Activated CD8-positive, alpha-beta T cell treated with anti-CD3 and anti-CD28 coated beads for 36 hours (primary cell): Measurements from ENCODE around the gene COL18A1. TPM values are rescaled to one million over a fixed set of nuclear protein-coding genes. Genes with fewer than 3 reads are reported as not detected.

Source experiments
- ATAC-seq: fragments of 200-7000 bp; cut with Tn5 transposase; one replicate; pipeline ENCODE4 v1.10.0; 2021; ENCODE audit warnings: mild to moderate bottlenecking, moderate library complexity
- CTCF ChIA-PET: fragments of 350-600 bp; sonication (Branson Sonifier 250); formaldehyde crosslinking; loops from one replicate; lab custom pipeline; 2021; ENCODE audit warnings: antibody characterized with exemption; lab: Charles Lee
- POLR2A ChIA-PET: fragments of 350-600 bp; sonication (Branson Sonifier 250); formaldehyde crosslinking; loops from one replicate; lab custom pipeline; 2021; ENCODE audit warnings: antibody characterized with exemption; lab: Charles Lee
- DNase-seq: peaks from one replicate; pipeline ENCODE4 v3.0.0-alpha.2; 2020
- H3K27ac Mint-ChIP-seq: one replicate; pipeline ENCODE4 v1.8.0; 2021; ENCODE audit warnings: mild to moderate bottlenecking, mixed read lengths
- H3K27me3 Mint-ChIP-seq: one replicate; pipeline ENCODE4 v1.8.0; 2021; ENCODE audit warnings: mixed read lengths
- H3K36me3 Mint-ChIP-seq: one replicate; pipeline ENCODE4 v1.8.0; 2021; ENCODE audit warnings: low read depth, mixed read lengths
- H3K4me1 Mint-ChIP-seq: one replicate; pipeline ENCODE4 v1.8.0; 2021; ENCODE audit warnings: low read depth, mixed read lengths
- H3K4me3 Mint-ChIP-seq: one replicate; pipeline ENCODE4 v1.8.0; 2021; ENCODE audit warnings: mild to moderate bottlenecking, moderate library complexity, mixed read lengths
- H3K9me3 Mint-ChIP-seq: one replicate; pipeline ENCODE4 v1.8.0; 2021; ENCODE audit warnings: mixed read lengths
- intact Hi-C: fragments of 100-400 bp; cut with micrococcal nuclease; formaldehyde crosslinking; loops from one replicate; pipeline ENCODE4 v1.10.0; 2022
- total RNA-seq, 2 experiments: library from RNA; stranded (reverse); gene quantifications; one replicate each; pipeline ENCODE4 v1.2.3, GENCODE V29; 2021
- TF ChIP-seq, protein P1 (sequence below): fragments of 200-600 bp; IDR thresholded peaks from one replicate; pipeline ENCODE4 v1.8.0; 2022; ENCODE audit warnings: antibody characterized with exemption, mild to moderate bottlenecking

The COL18A1 gene
- total RNA-seq, 2 experiments from 2014 or later, result 9.4 to 9.7 TPM

DNA sequence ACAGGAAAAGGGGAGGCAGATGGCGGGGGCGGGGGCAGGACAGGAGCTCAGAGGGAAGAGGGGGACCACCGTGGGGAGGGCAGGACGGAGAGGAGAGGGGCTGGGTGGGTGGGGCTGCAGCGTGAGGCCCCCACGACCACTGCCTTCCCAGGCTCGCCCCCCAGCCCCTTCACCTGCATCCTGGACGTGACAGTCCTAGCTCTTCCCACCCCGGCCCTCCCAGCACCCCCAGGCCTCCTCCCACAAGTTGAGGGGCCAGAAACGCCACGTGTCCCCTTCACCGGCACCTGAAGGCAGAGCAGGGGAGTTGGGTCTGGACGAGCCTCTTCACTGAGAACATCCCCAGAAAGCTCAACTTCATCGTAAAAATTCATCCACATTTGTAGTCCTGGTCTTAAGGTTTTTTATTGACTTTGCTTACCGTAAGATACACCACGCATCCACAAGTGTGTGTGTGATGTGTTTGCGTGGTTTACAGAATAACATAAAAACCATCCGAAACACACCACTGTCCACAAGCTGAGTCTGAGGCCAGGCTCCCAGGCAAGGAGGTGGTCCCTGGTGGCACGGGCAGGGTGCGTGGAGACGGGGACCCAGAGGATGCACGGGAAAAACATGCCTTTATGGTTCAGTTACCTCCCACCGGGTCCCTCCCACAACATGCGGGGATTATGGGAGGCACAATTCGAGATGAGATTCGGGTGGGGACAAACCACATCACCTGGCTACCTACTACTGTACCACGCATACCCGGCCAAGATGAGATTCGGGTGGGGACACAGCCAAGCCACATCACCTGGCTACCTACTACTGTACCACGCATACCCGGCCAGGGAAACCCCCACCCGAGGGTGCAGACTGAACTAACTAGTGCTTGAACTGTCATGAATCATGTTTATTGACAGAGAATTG is 13.9 kb upstream of the COL18A1 start:
- intact Hi-C loops, result no loop called here
- CTCF ChIA-PET, result no interaction called here

DNA sequence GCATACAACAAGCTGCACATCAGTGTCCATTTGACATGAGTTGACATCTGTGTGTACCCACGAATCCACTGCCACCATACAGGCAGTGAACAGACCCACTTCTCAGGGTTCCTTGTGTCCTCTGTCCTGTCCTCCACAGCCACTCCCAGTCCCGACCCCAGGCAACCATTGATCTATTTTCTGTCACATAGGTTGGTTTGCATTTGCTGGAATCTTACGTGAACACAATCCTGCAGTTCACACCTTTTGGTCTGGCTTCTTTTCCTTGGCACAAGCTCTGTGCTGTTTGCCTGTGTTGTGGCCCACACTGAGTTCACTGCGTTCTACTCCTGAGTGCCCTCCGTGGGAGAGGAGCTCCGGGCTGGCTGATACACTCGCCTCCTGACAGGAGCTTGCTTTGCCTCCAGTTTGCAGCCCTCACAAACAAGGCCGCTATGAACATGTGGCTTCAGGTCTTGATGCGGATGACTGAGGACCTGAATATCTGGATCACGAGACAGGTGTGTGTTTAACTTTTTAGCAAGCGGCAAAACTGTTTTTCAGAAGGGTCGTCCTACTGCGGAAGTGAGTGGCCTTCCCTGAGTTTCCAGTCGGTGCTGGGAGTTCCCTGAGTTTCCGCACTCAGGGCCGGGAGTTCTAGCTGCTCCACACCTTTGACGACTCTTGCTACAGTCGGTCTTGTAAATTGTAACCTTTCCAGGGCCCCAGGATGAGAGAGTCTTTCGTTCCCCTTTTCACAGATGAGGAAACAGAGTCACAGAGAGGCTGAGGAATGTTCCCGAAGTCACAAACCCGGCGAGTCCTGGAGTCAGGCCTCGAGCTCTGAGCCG is 13.0 kb upstream of the COL18A1 start:
- Mint-ChIP-seq H3K4me3 (no peak overlapping the region), H3K4me1 (no peaks in the 10 kb centered on the region), H3K9me3 (no peaks in the 10 kb centered on the region), H3K27ac (no peak overlapping the region), H3K27me3 (no peaks in the 10 kb centered on the region), H3K36me3 (no peaks in the 10 kb centered on the region)
- no peak for DNase-seq
- ChIA-PET CTCF (no interaction called here), POLR2A (no interaction called here)
- no peak for ATAC-seq
- TF ChIP-seq, protein P1, sequence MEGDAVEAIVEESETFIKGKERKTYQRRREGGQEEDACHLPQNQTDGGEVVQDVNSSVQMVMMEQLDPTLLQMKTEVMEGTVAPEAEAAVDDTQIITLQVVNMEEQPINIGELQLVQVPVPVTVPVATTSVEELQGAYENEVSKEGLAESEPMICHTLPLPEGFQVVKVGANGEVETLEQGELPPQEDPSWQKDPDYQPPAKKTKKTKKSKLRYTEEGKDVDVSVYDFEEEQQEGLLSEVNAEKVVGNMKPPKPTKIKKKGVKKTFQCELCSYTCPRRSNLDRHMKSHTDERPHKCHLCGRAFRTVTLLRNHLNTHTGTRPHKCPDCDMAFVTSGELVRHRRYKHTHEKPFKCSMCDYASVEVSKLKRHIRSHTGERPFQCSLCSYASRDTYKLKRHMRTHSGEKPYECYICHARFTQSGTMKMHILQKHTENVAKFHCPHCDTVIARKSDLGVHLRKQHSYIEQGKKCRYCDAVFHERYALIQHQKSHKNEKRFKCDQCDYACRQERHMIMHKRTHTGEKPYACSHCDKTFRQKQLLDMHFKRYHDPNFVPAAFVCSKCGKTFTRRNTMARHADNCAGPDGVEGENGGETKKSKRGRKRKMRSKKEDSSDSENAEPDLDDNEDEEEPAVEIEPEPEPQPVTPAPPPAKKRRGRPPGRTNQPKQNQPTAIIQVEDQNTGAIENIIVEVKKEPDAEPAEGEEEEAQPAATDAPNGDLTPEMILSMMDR, result no peak
- intact Hi-C loops, result no loop called here

More for the DNA sequence above, 13.9 kb upstream of the COL18A1 start:
- TF ChIP-seq, protein P1, result no peak
- DNase-seq, result no peak
- no peak overlapping the region for H3K4me3 Mint-ChIP-seq
- ATAC-seq, result no peak
- peaks cover 3% of the 10 kb centered on the region for H3K27me3 Mint-ChIP-seq
- H3K4me1 Mint-ChIP-seq, result no peaks in the 10 kb centered on the region
- H3K36me3 Mint-ChIP-seq, result no peaks in the 10 kb centered on the region
- H3K9me3 Mint-ChIP-seq, result no peaks in the 10 kb centered on the region
- POLR2A ChIA-PET, result no interaction called here
- H3K27ac Mint-ChIP-seq, result no peak overlapping the region

DNA sequence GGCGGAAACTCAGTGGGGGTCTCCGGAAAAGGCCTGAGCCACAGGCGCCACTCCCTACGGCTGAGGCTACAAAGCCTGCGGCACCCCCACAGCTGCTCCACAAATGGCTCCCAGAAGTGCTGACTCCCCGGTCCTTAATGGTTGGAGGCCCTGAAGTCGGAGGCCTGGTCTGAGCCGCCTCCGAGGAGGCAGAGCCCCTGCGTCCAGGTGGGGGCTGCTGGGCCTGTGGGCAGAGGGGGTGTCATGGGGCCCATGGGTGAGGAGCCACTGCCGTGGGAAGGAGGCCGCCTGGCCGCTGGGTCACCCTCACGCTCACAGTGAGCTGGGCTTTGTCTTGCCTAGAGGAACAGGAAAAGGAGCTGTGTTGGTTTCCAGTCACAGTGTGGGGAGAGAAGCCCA is 12.4 kb upstream of the COL18A1 start:
- H3K36me3 Mint-ChIP-seq, result no peaks in the 10 kb centered on the region
- ChIA-PET CTCF (no interaction called here), POLR2A (no interaction called here)
- intact Hi-C loops, result no loop called here
- no peak overlapping the region for H3K4me3 Mint-ChIP-seq
- H3K27ac Mint-ChIP-seq, result no peak overlapping the region
- DNase-seq (no peak), ATAC-seq (no peak)
- H3K27me3 Mint-ChIP-seq, result no peaks in the 10 kb centered on the region
- H3K4me1 Mint-ChIP-seq, result no peaks in the 10 kb centered on the region
- TF ChIP-seq, protein P1, result no peak
- no peaks in the 10 kb centered on the region for H3K9me3 Mint-ChIP-seq

DNA sequence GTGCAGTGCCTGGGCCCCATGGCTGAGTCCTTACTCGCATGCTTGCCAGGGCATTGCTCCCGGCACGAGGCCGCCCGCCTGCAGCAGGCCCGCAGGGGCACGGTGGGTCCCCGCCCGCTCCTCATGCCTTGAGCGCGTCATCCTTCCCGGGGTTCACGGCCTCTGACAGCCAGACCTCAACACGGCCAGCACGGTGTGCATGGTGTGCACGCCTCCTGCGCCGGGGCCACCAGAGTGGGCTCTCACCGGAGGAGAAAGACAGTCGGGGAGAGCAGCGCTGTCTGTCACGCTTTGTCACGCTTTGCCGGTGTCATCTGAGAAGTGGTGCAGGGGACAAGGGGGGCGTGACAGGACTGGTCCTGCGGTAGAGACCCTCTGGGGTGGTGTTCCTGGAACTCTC is 11.9 kb upstream of the COL18A1 start:
- Mint-ChIP-seq H3K27me3 (no peaks in the 10 kb centered on the region), H3K36me3 (no peaks in the 10 kb centered on the region), H3K4me1 (no peaks in the 10 kb centered on the region), H3K4me3 (no peak overlapping the region), H3K9me3 (no peaks in the 10 kb centered on the region), H3K27ac (no peak overlapping the region)
- TF ChIP-seq, protein P1, result no peak
- no peak for DNase-seq
- CTCF ChIA-PET, result no interaction called here
- ATAC-seq, result no peak
- POLR2A ChIA-PET, result no interaction called here
- intact Hi-C loops, result no loop called here
